A549 (cell line): ENCODE measurements around the gene SP6. TPM values are rescaled to one million over a fixed set of nuclear protein-coding genes. Genes with fewer than 3 reads are reported as not detected.

ENCODE experiments used
- ATAC-seq, 2 experiments: fragments of 200-7000 bp in 1 of 2; fragments of >200 bp in 1 of 2; cut with Nextera tagmentation in 1 of 2; cut with Tn5 transposase in 1 of 2; 3 replicates each; pipeline versions ENCODE4 v1.8.0 to v1.9.1; 2018 to 2020; ENCODE audit warnings: mild to moderate bottlenecking in 1 of 2, moderate library complexity in 1 of 2
- CTCF ChIA-PET: fragments of 300-600 bp; sonication (Branson Sonifier 250); formaldehyde crosslinking; extraction: SDS; loops from one replicate; lab custom pipeline; 2021; ENCODE audit warnings: antibody characterized with exemption, inconsistent platforms; lab: Yijun Ruan, JAX
- POLR2A ChIA-PET: fragments of 350-600 bp; formaldehyde crosslinking; extraction: SDS; loops from one replicate; lab custom pipeline; 2021; ENCODE audit warnings: antibody characterized with exemption, inconsistent platforms; lab: Yijun Ruan, JAX
- DNase-seq, 2 experiments: peaks; one replicate each; pipeline versions ENCODE4 v3.0.0 to v3.0.0-alpha.2; 2011 to 2016; ENCODE audit warnings: low read depth in 1 of 2, low spot score in 1 of 2
- FAIRE-seq: peaks from 2 replicates; lab custom pipeline; 2011; peaks lifted over from hg19 to GRCh38; lab: Jason Lieb, UNC
- H3K27ac ChIP-seq, 2 experiments: fragments of >200 bp; sonication (Bioruptor Twin); formaldehyde crosslinking; 3 replicates each; pipeline ENCODE4 v1.5.1; 2016 to 2017
- H3K4me1 ChIP-seq: fragments of >200 bp; sonication (Bioruptor Twin); formaldehyde crosslinking; 3 replicates; pipeline ENCODE4 v1.6.1; 2016
- H3K4me2 ChIP-seq: fragments of >200 bp; sonication (Bioruptor Twin); formaldehyde crosslinking; 3 replicates; pipeline ENCODE4 v1.6.1; 2016
- H3K4me3 ChIP-seq: fragments of >200 bp; sonication (Bioruptor Twin); formaldehyde crosslinking; 3 replicates; pipeline ENCODE4 v1.5.1; 2016
- H3K9me3 ChIP-seq: fragments of >200 bp; sonication (Bioruptor Twin); formaldehyde crosslinking; 3 replicates; pipeline ENCODE4 v1.6.1; 2016
- EHF ChIP-seq: fragments of 250-450 bp; sonication (Bioruptor Pico); IDR thresholded peaks from 2 replicates; pipeline ENCODE4 v1.5.0; 2020; ENCODE audit warnings: mild to moderate bottlenecking
- ESRRA ChIP-seq: fragments of 150-350 bp; IDR thresholded peaks from 2 replicates; pipeline ENCODE4 v1.6.1; 2014; ENCODE audit warnings: mild to moderate bottlenecking, low read length, borderline replicate concordance
- HEYL ChIP-seq: fragments of 250-450 bp; sonication (Bioruptor Pico); IDR thresholded peaks from 2 replicates; pipeline ENCODE4 v1.8.0; 2021; ENCODE audit warnings: mild to moderate bottlenecking, moderate library complexity
- HOXB13 ChIP-seq: fragments of 250-450 bp; sonication (Bioruptor Pico); IDR thresholded peaks from 2 replicates; pipeline ENCODE4 v1.5.0; 2020; ENCODE audit warnings: low read depth, mild to moderate bottlenecking, moderate library complexity
- JUN ChIP-seq, 2 experiments: fragments of >200 bp; sonication (Bioruptor Twin); formaldehyde crosslinking; IDR thresholded peaks; 2 replicates in 1 of 2; 3 replicates in 1 of 2; pipeline ENCODE4 v1.6.1; 2016 to 2017
- KDM1A ChIP-seq: fragments of 200-600 bp; sonication (generic); IDR thresholded peaks from 2 replicates; pipeline ENCODE4 v1.6.1; 2016; ENCODE audit warnings: low read depth, mild to moderate bottlenecking
- KDM5A ChIP-seq: fragments of 200-600 bp; sonication (generic); IDR thresholded peaks from 2 replicates; pipeline ENCODE4 v1.6.1; 2016; ENCODE audit warnings: antibody characterized with exemption, mild to moderate bottlenecking
- PBX3 ChIP-seq: IDR thresholded peaks from 2 replicates; pipeline ENCODE4 v1.6.1; 2012
- RCOR1 ChIP-seq: fragments of 150-350 bp; IDR thresholded peaks from 2 replicates; pipeline ENCODE4 v1.6.1; 2014; ENCODE audit warnings: antibody characterized with exemption, low read length, low read depth
- RNF2 ChIP-seq: fragments of 200-600 bp; sonication (generic); IDR thresholded peaks from 2 replicates; pipeline ENCODE4 v1.6.1; 2016; ENCODE audit warnings: low read depth, mild to moderate bottlenecking, antibody characterized with exemption, moderate library complexity, borderline replicate concordance
- TFCP2L1 ChIP-seq: fragments of 250-450 bp; sonication (Bioruptor Pico); IDR thresholded peaks from 2 replicates; pipeline ENCODE4 v1.5.0; 2021; ENCODE audit warnings: mild to moderate bottlenecking
- ZNF302 ChIP-seq: fragments of 250-450 bp; sonication (Bioruptor Pico); IDR thresholded peaks from 2 replicates; pipeline ENCODE4 v1.9.0; 2021; ENCODE audit warnings: inconsistent platforms, mild to moderate bottlenecking, moderate library complexity
- WGBS: methylation state at CpG from one replicate; pipeline ENCODE4 v1.1.6; 2017; ENCODE audit errors: missing lambda C conversion rate; 5-methylcytosine and 5-hydroxymethylcytosine counted together
- polyA plus RNA-seq, 4 experiments: library from polyadenylated mRNA; depleted of rRNA in 3 of 4; stranded (reverse); fragments of >200 nt; fragmentation: RNase III in 1 of 4; extraction: RNeasy Plus Mini Kit Qiagen cat#74134 plus additional on column Dnase treatment in 1 of 4; gene quantifications; 2 replicates in 3 of 4; 3 replicates in 1 of 4; pipeline ENCODE4 v1.2.3, GENCODE V29; 2011 to 2017
- TF ChIP-seq, protein P1 (sequence below): fragments of 200-600 bp; sonication (generic); IDR thresholded peaks from 2 replicates; pipeline ENCODE4 v1.6.1; 2016; ENCODE audit warnings: antibody characterized with exemption, mild to moderate bottlenecking, moderate library complexity
- TF ChIP-seq, protein P2 (sequence below): fragments of 150-350 bp; IDR thresholded peaks from 2 replicates; pipeline ENCODE4 v1.6.1; 2014; ENCODE audit warnings: low read depth, mild to moderate bottlenecking, low read length
- TF ChIP-seq, protein P3 (sequence below): fragments of 250-450 bp; sonication (Bioruptor Pico); IDR thresholded peaks from 2 replicates; pipeline ENCODE4 v1.5.0; 2020; ENCODE audit warnings: low read depth, mild to moderate bottlenecking, moderate library complexity

SP6 gene
- polyA plus RNA-seq, 2 of the 4 experiments (the other 2 are of a cell fraction), result 0.61 to 2.1 TPM

DNA sequence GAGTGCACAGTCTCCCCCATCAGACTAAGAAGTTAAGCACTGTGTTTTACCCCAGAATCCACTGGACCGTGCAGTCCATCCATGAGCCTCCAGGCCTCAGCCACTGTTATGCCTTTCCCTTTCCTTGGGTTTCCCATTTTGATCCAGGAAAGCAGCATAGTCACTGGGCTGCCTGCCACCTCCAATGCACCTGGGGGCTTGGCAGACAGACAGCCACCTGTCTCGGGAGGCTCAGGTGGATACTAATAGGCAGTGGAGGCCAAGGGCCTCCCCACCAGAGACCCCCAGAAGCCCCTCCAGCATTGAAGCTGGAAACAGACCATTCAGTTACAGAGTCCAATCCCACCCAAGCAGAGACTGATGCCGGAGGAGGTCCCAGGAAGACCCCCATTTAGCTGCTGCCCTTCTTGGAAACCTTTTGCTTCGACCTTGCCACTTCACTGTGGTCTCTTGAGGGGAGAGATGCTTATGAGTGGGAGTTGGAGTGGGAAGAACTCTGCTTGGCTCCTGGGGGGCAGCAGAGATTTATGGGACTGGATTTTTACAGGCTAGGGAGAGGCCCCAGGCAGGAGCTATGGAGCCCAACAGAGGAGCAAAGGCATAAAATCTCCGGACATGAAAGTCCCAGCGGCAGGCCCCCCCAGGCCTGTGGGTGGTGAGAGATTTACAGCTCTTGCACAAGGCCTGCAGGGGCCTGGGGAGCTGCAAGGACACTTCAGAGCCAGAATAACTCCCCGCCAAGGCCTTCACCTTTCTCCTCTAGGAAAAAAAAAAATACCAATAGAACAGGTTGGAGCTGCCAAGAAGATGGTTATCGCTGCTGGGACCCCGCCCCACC is 32.8 kb upstream of the SP6 start:
- POLR2A ChIA-PET, result interaction anchor here (0.7 to 1.9 kb wide), 2 partner anchors 12 to 52 kb away, joined by 3 to 7 read pairs; partner anchors contain the start of genes LRRC46, MRPL10 and SP2
- H3K9me3 ChIP-seq, result no peaks in the 10 kb centered on the region
- FAIRE-seq (no peak), ATAC-seq (peak in 1 of 2 experiments; percentile 15; a peak in 3 of 6 replicates), DNase-seq (no peak)
- H3K4me2 ChIP-seq, result no peak overlapping the region
- no peak overlapping the region for H3K4me3 ChIP-seq
- peaks cover 7% of the 10 kb centered on the region; the same call in 2 of the 3 replicates for H3K4me1 ChIP-seq
- no peak for TF ChIP-seq RNF2
- no peak for TF ChIP-seq HOXB13 (CRISPR knock-in tag)
- TF ChIP-seq, protein P1, sequence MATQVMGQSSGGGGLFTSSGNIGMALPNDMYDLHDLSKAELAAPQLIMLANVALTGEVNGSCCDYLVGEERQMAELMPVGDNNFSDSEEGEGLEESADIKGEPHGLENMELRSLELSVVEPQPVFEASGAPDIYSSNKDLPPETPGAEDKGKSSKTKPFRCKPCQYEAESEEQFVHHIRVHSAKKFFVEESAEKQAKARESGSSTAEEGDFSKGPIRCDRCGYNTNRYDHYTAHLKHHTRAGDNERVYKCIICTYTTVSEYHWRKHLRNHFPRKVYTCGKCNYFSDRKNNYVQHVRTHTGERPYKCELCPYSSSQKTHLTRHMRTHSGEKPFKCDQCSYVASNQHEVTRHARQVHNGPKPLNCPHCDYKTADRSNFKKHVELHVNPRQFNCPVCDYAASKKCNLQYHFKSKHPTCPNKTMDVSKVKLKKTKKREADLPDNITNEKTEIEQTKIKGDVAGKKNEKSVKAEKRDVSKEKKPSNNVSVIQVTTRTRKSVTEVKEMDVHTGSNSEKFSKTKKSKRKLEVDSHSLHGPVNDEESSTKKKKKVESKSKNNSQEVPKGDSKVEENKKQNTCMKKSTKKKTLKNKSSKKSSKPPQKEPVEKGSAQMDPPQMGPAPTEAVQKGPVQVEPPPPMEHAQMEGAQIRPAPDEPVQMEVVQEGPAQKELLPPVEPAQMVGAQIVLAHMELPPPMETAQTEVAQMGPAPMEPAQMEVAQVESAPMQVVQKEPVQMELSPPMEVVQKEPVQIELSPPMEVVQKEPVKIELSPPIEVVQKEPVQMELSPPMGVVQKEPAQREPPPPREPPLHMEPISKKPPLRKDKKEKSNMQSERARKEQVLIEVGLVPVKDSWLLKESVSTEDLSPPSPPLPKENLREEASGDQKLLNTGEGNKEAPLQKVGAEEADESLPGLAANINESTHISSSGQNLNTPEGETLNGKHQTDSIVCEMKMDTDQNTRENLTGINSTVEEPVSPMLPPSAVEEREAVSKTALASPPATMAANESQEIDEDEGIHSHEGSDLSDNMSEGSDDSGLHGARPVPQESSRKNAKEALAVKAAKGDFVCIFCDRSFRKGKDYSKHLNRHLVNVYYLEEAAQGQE, result no peak
- no peak for TF ChIP-seq EHF (CRISPR knock-in tag)
- TF ChIP-seq, protein P2, sequence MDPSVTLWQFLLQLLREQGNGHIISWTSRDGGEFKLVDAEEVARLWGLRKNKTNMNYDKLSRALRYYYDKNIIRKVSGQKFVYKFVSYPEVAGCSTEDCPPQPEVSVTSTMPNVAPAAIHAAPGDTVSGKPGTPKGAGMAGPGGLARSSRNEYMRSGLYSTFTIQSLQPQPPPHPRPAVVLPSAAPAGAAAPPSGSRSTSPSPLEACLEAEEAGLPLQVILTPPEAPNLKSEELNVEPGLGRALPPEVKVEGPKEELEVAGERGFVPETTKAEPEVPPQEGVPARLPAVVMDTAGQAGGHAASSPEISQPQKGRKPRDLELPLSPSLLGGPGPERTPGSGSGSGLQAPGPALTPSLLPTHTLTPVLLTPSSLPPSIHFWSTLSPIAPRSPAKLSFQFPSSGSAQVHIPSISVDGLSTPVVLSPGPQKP, result no peak
- no peak for TF ChIP-seq ESRRA
- TF ChIP-seq KDM1A, result no peak
- TF ChIP-seq JUN (IDR thresholded peaks at IDR 0.05), result no peak
- TF ChIP-seq KDM5A, result no peak
- TF ChIP-seq TFCP2L1 (CRISPR knock-in tag), result no peak
- no peak for TF ChIP-seq RCOR1
- TF ChIP-seq HEYL, result no peak
- TF ChIP-seq, protein P3, sequence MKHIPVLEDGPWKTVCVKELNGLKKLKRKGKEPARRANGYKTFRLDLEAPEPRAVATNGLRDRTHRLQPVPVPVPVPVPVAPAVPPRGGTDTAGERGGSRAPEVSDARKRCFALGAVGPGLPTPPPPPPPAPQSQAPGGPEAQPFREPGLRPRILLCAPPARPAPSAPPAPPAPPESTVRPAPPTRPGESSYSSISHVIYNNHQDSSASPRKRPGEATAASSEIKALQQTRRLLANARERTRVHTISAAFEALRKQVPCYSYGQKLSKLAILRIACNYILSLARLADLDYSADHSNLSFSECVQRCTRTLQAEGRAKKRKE, result no peak
- TF ChIP-seq ZNF302 (CRISPR knock-in tag), result no peak
- TF ChIP-seq PBX3, result no peak
- WGBS, result 74% methylated on average over 9 of the region's 9 CpGs
- CTCF ChIA-PET, result interaction anchor here (0.5 to 18.8 kb wide), 13 partner anchors 3 to 233 kb away, joined by 3 to 1860 read pairs (median 3); partner anchors contain the start of genes CDK5RAP3, LRRC46, MRPL10 and SCRN2
- H3K27ac ChIP-seq, result peak overlapping the region in 1 of 2 experiments; percentile 11; a peak in 1 of 6 replicates
